ENCODE measurements around the gene ELMO1. TPM values are rescaled to one million over a fixed set of nuclear protein-coding genes. Genes with fewer than 3 reads are reported as not detected.

The ELMO1 gene
- total RNA-seq, 2 donors from 2014 or later, result 10.9 to 56.0 TPM

DNA sequence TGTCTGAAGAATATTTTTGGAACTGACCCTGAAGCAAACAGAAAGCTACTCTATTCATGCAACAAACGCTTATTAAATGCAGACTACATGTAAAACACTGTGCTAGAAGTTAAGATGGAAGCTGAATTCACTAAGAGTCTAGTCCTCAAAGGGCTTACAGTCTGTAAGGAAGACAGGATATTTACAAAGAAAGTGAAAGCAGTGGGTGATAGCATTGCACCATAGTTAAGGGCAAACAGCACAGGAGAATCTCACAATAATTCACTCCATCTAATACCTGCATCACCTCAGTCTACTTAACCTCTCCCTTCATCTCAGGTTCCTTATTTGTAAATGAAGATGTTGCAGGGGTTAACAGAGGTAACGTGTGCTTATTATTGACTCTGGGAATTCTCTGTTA, 364.4 kb downstream of the ELMO1 start:
- 74 to 83% methylated on average over 2 of the region's 2 CpGs for WGBS, 2 donors
- Histone ChIP-seq H3K4me3 (no peak overlapping the region), H3K27me3 (no peaks in the 10 kb centered on the region), H3K27ac (no peak overlapping the region), H3K4me1 (no peaks in the 10 kb centered on the region), H3K36me3 (replicated peaks in 1 of 2; ENCODE audit: insufficient read depth in 1 of 2, low read depth in 2 of 2) (no peaks in the 10 kb centered on the region), H3K9me3 (no peaks in the 10 kb centered on the region)
- DNase-seq (no peak), ATAC-seq (no peak)
- intact Hi-C loops (cut with DNase I), result no loop called here
- TF ChIP-seq, protein P1, sequence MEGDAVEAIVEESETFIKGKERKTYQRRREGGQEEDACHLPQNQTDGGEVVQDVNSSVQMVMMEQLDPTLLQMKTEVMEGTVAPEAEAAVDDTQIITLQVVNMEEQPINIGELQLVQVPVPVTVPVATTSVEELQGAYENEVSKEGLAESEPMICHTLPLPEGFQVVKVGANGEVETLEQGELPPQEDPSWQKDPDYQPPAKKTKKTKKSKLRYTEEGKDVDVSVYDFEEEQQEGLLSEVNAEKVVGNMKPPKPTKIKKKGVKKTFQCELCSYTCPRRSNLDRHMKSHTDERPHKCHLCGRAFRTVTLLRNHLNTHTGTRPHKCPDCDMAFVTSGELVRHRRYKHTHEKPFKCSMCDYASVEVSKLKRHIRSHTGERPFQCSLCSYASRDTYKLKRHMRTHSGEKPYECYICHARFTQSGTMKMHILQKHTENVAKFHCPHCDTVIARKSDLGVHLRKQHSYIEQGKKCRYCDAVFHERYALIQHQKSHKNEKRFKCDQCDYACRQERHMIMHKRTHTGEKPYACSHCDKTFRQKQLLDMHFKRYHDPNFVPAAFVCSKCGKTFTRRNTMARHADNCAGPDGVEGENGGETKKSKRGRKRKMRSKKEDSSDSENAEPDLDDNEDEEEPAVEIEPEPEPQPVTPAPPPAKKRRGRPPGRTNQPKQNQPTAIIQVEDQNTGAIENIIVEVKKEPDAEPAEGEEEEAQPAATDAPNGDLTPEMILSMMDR (IDR thresholded peaks at IDR 0.05), result no peak
- TF ChIP-seq POLR2A (IDR thresholded peaks at IDR 0.05), result no peak

DNA sequence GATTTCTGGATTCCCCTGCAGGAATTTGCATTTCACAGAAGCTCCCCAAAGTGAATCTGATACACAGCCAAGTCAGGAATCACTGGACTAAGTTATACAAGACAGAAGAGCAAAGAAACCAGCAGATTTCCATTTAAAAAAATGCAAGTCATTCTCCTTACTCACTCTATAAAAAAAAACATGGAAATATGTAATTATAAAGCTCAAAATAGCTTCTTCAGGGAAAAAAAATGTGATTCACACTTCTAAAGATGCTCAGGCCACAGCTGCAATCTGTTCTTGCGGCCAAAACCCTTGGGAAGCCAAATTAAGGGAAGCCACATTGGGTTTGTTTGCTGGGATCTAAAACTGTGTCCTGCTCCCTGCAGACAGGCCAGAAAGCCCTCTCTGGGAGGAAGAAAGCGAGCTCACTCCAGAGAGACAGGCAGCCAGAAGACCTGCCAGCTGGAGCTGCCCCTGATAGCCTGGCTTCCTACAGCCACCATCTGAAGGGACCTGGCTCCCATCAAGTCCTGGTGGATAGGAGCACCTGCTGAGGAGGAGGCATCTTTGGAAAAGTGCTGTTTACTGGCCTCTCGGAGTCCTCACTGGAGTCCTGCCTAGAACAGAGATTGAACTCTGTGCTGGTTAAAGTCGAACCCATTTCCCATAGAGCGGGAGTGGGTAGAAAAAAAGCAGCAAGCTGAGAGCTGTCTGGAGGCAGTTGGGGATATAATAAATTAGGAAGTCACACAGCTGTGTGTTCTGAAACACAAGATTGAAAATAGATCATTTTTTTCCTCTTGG, 365.2 kb downstream of the ELMO1 start:
- Histone ChIP-seq H3K9me3 (no peaks in the 10 kb centered on the region), H3K4me1 (no peaks in the 10 kb centered on the region), H3K4me3 (no peak overlapping the region), H3K36me3 (replicated peaks in 1 of 2; ENCODE audit: insufficient read depth in 1 of 2, low read depth in 2 of 2) (no peaks in the 10 kb centered on the region), H3K27ac (no peak overlapping the region), H3K27me3 (no peaks in the 10 kb centered on the region)
- TF ChIP-seq, protein P1 (IDR thresholded peaks at IDR 0.05), result no peak
- TF ChIP-seq POLR2A (IDR thresholded peaks at IDR 0.05), result no peak
- 87 to 89% methylated on average over 4 to 5 of the region's 5 CpGs for WGBS, 2 donors
- intact Hi-C loops (cut with DNase I), result no loop called here
- ATAC-seq (peak; percentile 24), DNase-seq (peak in 2 of 4 donors; percentile 12 to 27)

DNA sequence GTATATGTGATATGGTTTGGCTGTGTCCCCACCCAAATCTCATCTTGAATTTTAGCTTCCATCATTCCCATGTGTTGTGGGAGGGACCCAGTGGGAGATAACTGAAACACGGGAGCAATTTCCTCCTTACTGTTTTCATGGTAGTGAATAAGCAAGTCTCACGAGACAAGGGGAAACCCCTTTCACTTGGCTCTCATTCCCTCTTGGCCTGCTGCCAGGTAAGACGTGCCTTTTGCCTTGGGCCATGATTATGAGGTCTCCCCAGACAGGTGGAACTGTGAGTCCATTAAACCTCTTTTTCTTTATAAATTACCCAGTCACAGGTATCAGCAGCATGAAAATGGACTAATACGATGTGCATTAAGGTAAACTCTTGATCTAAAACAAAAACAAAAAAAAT, 367.2 kb downstream of the ELMO1 start:
- DNase-seq (peak; percentile 38 to 55 (median 51)), ATAC-seq (no peak)
- WGBS, 2 donors, result 21 to 25% methylated on average over 4 of the region's 4 CpGs
- H3K36me3 ChIP-seq (replicated peaks in 1 of 2; ENCODE audit: insufficient read depth in 1 of 2, low read depth in 2 of 2), result no peaks in the 10 kb centered on the region
- H3K4me1 ChIP-seq, result no peaks in the 10 kb centered on the region
- TF ChIP-seq, protein P1 (IDR thresholded peaks at IDR 0.05), result no peak
- no peak for TF ChIP-seq POLR2A (IDR thresholded peaks at IDR 0.05)
- H3K27me3 ChIP-seq, result no peaks in the 10 kb centered on the region
- H3K9me3 ChIP-seq, result no peaks in the 10 kb centered on the region
- H3K27ac ChIP-seq, result no peak overlapping the region
- intact Hi-C loops (cut with DNase I), result no loop called here
- no peak overlapping the region for H3K4me3 ChIP-seq

DNA sequence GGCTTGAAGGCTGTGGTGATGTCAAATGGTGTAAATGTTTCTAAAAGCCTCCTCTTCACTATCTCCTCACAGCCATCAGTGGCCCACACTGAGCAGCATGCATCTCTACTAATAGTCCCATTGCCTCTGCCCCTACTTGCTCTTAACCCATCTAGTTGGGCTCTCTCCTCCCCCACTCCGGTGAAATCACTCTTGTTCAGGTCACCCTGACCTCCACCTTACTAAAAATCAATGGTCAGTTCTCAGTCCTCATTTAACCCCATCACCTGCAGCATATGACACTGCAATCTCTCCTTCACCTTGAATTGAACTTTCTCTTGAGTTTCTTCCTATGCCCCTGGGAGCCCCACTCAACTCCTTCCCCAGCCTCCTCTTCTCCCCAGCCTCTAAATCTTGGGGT, 369.2 kb downstream of the ELMO1 start:
- Histone ChIP-seq H3K36me3 (replicated peaks in 1 of 2; ENCODE audit: insufficient read depth in 1 of 2, low read depth in 2 of 2) (no peaks in the 10 kb centered on the region), H3K9me3 (no peaks in the 10 kb centered on the region), H3K4me1 (no peaks in the 10 kb centered on the region), H3K4me3 (no peak overlapping the region), H3K27me3 (no peaks in the 10 kb centered on the region), H3K27ac (no peak overlapping the region)
- DNase-seq (no peak), ATAC-seq (no peak)
- intact Hi-C loops (cut with DNase I), result no loop called here
- WGBS, 2 donors, result 58 to 67% methylated on average over 1 of the region's 1 CpG
- TF ChIP-seq, protein P1 (IDR thresholded peaks at IDR 0.05), result no peak
- no peak for TF ChIP-seq POLR2A (IDR thresholded peaks at IDR 0.05)

DNA sequence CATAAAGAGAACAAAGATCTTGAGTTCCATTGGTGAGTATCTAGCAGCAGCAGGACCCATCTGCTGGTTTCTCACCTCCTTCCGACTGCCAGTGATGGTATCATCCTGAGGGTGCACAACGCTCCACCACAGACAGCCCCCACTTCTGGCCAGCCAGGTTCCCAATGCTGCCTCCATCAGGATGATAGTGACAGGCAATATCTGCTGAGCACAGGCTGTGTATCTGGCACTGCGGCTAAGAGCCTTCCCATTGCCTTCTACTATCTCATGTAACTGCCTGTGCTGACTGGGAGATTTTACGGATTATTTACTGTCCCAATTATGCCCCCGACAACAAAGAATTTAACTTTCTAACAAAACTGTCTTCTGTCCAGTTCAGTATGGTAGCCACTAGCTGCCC, 372.0 kb downstream of the ELMO1 start:
- ATAC-seq (no peak), DNase-seq (no peak)
- TF ChIP-seq, protein P1 (IDR thresholded peaks at IDR 0.05), result no peak
- TF ChIP-seq POLR2A (IDR thresholded peaks at IDR 0.05), result no peak
- Histone ChIP-seq H3K27ac (no peak overlapping the region), H3K9me3 (no peaks in the 10 kb centered on the region), H3K4me3 (no peak overlapping the region), H3K36me3 (replicated peaks in 1 of 2; ENCODE audit: insufficient read depth in 1 of 2, low read depth in 2 of 2) (no peaks in the 10 kb centered on the region), H3K4me1 (no peaks in the 10 kb centered on the region), H3K27me3 (no peaks in the 10 kb centered on the region)
- 94 to 98% methylated on average over 5 of the region's 5 CpGs for WGBS, 2 donors
- intact Hi-C loops (cut with DNase I), result no loop called here

Data from body of pancreas (tissue), 4 donors.